GM19455 (cell line): ENCODE data around the gene CRISPLD2.

Experiments
- ATAC-seq: cut with Tn5 transposase; IDR thresholded peaks from one replicate; pipeline ENCODE4 v1.9.1; 2021; ENCODE audit not compliant: unreplicated experiment

The CRISPLD2 gene

DNA sequence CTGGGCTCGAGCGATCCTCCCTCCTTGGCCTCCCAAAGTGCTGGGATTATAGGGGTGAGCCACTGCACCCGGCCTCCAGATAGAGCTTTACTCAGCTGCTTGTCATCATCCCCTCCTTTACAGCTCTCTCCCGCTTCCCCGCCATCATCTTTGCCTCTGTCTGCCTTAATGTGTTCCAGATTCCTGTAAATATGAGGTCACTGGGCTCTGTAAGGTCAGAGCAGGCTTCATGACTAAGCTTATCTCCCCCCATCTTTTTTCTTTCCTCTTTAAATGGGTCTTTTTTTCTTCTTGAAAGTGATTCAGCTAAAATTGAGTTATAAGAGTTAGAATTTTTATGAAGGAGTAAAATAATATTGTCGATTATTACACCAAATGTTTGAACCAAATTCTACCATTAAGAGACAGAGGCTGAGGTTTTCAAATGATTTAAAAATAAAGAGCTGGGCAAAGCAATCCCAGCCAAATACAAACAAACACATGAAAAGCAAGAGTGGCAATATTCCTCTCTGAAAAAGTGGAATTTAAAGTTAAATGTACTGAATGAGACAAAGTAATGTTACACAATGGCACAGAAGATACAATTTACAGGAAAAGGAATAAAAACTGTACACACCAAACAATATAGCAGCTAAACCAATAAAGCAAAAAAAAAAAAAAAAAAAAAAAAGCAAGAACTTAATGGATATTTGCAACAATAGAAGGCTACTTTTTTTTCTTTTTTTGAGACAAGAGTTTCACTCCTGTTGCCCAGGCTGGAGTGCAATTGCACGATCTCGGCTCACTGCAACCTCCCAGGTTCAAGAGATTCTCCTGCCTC is 62.1 kb downstream of the CRISPLD2 start:
- no peak for ATAC-seq

DNA sequence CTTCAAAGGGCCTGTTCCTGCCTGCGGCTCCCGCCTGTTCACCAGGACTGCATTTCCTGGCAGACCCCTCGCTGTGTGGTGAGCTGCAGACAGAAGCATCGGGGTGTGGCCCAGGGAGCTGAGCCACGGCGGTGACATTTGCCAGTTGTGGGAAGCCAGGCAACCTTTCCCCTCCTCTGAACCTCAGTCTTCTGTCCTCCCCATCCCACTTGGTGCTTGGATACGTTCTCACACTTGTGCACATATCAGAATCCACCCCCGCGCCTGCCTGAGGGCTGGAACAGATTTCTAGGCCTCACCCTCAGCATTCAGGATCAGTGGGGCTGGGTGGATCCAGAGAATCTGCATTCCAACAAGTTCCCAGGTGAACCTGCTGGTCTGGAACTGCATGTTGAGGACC is 63.5 kb downstream of the CRISPLD2 start:
- no peak for ATAC-seq

- ATAC-seq, result no peak
Observed at GRCh38 chr16:84884246-84884595, 64.4 kb downstream of the CRISPLD2 start.

GRCh38 chr16:84884596-84885341 is 65.0 kb downstream of the CRISPLD2 start:
- ATAC-seq, result no peak

GRCh38 chr16:84885342-84885910 is 65.6 kb downstream of the CRISPLD2 start:
- ATAC-seq, result no peak

DNA sequence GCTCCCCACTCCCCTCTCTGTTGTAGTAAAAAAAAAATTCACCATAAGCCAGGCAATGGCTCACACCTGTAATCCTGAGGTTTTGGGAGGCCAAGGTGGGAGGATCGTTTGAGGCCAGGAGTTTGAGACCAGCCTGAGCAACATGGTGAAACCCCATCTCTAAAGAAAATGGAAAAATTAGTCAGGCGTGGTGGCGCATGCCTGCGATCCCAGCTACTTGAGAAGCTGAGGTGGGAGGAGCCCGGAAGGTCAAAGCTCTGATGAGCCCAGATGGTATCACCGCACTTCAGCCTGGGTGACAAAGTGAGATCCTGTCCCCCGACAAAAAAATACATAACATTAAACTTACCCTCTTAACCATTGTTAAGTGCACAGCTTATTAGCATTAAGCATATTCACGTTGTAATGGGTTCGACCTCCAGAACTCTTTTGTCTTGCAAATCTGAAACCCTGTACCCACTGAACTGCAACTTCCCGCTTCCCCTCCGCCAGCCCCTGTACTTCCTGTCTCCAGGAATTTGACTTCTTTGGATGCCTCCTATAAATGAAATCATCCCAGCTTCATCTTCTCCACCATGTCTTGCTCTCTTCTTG is 66.8 kb downstream of the CRISPLD2 start:
- no peak for ATAC-seq

GRCh38 chr16:84887207-84887606 is 67.4 kb downstream of the CRISPLD2 start:
- no peak for ATAC-seq

DNA sequence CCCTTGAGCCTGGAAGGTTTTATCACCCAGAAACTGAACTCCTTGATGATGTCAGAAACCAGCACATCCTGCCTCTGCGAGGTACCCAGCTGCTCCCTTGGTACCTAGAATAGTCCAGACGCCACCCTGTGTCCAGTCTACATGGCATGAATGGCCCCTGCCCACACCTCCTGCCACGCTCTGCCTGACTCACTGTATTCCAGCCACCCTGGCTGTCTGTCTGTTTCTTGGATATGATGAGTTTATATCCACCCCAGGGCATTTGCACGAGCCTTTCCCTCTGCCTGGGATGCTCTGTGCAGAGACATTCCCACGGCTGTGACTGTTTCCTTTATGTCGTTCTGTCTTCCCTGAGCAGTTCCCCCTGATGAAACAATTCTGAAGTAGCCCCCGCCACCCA is 68.7 kb downstream of the CRISPLD2 start:
- ATAC-seq, result no peak

- ATAC-seq, result no peak
Observed at GRCh38 chr16:84889066-84889465, 69.3 kb downstream of the CRISPLD2 start.

- ATAC-seq, result no peak
Observed at GRCh38 chr16:84890427-84890826, 70.6 kb downstream of the CRISPLD2 start.

- ATAC-seq, result no peak
Observed at GRCh38 chr16:84891149-84891795, 71.5 kb downstream of the CRISPLD2 start.

- ATAC-seq, result no peak
Observed at GRCh38 chr16:84892097-84892496, 72.3 kb downstream of the CRISPLD2 start.

DNA sequence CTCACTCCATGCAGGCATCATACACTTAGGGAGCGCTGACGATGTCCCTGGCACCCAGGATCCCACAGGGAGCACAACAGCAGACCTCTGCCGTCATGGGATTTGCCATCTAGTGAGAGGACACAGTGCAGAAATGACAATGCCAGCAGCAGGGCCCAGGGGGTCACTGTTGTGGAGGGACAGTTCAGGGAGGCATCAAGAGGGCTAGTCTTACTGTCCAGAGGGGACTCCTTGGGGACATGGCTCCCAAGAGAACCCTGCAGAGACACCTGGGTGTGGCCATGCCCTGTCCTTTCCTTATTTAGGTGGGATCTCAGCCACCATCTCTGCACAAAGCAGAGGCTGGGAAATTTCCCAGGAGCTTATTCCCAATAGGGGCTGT is 73.7 kb downstream of the CRISPLD2 start:
- ATAC-seq, result no peak

GRCh38 chr16:84893849-84894599 is 74.2 kb downstream of the CRISPLD2 start:
- no peak for ATAC-seq

DNA sequence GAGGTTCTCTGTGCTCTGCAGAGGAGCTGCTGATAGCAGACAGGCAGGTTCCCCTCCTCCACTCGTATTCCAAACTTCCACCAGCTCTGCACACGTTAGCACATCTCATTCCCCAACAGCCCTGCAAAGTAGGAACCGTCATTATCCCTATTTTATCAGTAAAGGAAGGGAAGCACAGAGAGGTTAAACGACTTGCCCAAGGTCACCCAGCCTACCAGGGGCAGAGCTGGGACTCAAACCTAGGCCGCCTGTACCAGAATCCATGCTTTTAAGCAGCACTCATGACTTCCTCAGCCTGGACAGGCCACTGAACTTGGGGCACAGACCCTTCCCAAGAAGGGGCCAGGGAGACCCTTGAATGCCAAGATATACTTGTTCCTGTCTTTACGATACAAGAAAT is 75.2 kb downstream of the CRISPLD2 start:
- no peak for ATAC-seq

DNA sequence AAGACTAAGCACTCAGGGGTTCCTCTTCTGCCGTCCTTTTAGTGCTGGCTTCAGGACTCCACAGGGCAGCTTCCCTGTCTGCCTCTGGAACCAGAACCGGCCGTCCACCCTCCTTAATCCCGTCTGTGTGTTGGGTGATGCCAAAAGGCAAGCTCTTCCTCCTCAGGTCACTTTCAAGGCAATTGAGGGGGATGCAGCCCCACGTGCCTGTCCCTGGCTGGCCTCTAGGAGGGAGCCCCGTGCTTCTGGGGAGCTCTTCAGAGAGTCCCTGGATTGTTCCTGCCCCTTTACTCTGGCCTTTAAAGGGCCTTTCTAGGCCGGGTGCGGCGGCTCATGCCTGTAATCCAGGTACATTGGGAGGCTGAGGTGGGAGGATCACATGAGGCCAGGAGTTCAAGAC is 77.1 kb downstream of the CRISPLD2 start:
- no peak for ATAC-seq

DNA sequence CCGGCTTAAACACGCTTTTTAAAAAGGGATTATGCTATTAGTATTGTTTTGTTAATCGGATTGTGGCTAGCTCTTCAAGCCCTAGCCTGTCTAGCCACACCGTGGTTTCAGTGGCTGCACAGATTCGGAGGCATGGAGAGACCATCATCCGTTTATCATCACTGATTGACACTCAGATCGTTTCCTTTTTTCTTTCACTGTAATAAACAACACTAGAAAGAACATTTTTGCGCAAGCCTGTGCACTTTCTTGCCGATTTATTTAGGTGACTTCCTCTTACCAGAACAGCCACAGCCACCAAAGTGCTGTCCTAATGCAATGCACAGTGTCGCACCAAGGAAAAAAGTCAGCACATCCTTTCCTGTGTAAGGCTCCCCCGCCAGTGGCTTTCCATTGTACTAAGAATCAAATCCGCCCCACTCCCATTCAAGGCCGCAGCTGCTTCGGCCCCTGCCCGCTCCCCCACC is 78.2 kb downstream of the CRISPLD2 start:
- ATAC-seq, result no peak

- no peak for ATAC-seq
Observed at GRCh38 chr16:84898447-84898846, 78.7 kb downstream of the CRISPLD2 start.

DNA sequence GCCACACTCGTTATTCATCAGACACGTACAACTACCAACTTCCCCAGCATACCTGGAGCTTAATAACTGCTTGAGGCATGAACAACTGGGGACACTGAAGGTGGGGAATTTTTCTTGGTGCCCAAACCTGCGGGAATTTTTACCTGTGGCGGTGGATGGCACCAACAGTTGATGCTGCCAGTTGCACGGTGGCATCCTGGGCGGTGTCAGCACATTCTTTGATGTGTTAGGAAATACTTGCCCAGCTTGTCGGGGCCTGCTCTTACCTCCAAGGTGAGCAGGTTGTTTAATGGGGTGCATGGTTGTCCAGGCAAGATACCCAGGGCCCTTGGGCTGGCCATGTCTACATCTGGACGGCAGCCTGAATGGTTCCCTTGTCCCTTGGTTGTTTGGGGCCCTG is 79.6 kb downstream of the CRISPLD2 start:
- no peak for ATAC-seq

GRCh38 chr16:84905965-84906460 is 86.2 kb downstream of the CRISPLD2 start:
- ATAC-seq, result no peak
